ENCODE results near the gene DYNC2LI1. TPM values are rescaled to one million over a fixed set of nuclear protein-coding genes. Genes with fewer than 3 reads are reported as not detected.

Gene DYNC2LI1
- total and polyA plus RNA-seq, 2 donors (not counting 1 experiment from before 2014, with no cell fraction given): 3.8 to 11.4 TPM

DNA sequence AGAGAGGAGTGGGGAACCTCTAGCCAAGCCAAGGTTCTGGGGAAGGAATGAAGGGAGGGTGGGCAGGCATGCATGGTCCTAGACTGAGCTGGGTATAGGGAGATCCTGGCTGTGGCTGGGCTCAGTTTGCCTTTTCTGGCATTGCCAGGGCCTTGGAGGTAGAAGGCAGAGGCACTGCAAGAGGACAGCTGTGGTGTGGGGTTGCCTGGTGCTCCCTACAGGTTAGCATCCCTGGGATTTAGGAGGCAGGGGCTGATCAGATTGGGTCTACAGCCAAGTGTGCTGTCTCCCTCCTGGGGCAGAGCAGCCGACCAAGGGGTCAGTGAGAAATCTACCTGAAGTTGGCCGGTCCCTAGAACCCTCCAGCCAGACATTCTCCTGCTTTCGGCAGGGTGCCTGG is 80.8 kb downstream of the DYNC2LI1 start:
- Mint-ChIP-seq H3K27ac (no peak overlapping the region), H3K9me3 (ENCODE audit: insufficient read depth) (no peaks in the 10 kb centered on the region), H3K4me3 (no peak overlapping the region), H3K4me1 (no peaks in the 10 kb centered on the region), H3K27me3 (peaks cover 34% of the 10 kb centered on the region)
- 75% methylated on average over 1 of the region's 3 CpGs for WGBS (ENCODE audit: insufficient coverage)
- peaks cover 0 to 13% (median 2%) of the 10 kb centered on the region in 4 experiments for H3K27me3 ChIP-seq (replicated peaks in 1 of 4; ENCODE audit: control extremely low read depth in 1 of 4, control insufficient read depth in 3 of 4, insufficient read depth in 4 of 4, low read length in 3 of 4)
- ATAC-seq (ENCODE audit: low read depth): no peak
- no peak overlapping the region for H3K4me2 ChIP-seq (replicated peaks; ENCODE audit: low read depth, low read length, poor library complexity, severe bottlenecking)
- intact Hi-C loops (cut with micrococcal nuclease): no loop called here
- TF ChIP-seq, protein P1, sequence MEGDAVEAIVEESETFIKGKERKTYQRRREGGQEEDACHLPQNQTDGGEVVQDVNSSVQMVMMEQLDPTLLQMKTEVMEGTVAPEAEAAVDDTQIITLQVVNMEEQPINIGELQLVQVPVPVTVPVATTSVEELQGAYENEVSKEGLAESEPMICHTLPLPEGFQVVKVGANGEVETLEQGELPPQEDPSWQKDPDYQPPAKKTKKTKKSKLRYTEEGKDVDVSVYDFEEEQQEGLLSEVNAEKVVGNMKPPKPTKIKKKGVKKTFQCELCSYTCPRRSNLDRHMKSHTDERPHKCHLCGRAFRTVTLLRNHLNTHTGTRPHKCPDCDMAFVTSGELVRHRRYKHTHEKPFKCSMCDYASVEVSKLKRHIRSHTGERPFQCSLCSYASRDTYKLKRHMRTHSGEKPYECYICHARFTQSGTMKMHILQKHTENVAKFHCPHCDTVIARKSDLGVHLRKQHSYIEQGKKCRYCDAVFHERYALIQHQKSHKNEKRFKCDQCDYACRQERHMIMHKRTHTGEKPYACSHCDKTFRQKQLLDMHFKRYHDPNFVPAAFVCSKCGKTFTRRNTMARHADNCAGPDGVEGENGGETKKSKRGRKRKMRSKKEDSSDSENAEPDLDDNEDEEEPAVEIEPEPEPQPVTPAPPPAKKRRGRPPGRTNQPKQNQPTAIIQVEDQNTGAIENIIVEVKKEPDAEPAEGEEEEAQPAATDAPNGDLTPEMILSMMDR (IDR thresholded peaks at IDR 0.05): no peak
- H2AFZ ChIP-seq (ENCODE audit: insufficient read depth, low read depth, low read length, poor library complexity, severe bottlenecking): no peak overlapping the region
- no peaks in the 10 kb centered on the region for H3K4me1 ChIP-seq (ENCODE audit: control insufficient read depth in 2 of 2, insufficient read depth in 2 of 2, low read length in 2 of 2)
- no peak overlapping the region for H3K9ac ChIP-seq (ENCODE audit: low read length)
- no peaks in the 10 kb centered on the region for H3K79me2 ChIP-seq (ENCODE audit: control insufficient read depth, insufficient read depth, low read length)
- no peaks in the 10 kb centered on the region for H3K36me3 ChIP-seq (replicated peaks in 1 of 2; ENCODE audit: control extremely low read depth in 1 of 2, control insufficient read depth in 1 of 2, extremely low read depth in 1 of 2, insufficient read depth in 2 of 2, low read length in 1 of 2)
- H4K20me1 ChIP-seq (ENCODE audit: control insufficient read depth, insufficient read depth, low read length, poor library complexity, severe bottlenecking): no peaks in the 10 kb centered on the region
- no peaks in the 10 kb centered on the region for H3K9me3 ChIP-seq (ENCODE audit: control extremely low read depth in 1 of 3, control insufficient read depth in 2 of 3, insufficient read depth in 1 of 3, low read length in 2 of 3)
- H3K4me3 ChIP-seq (ENCODE audit: control extremely low read depth in 1 of 5, extremely low read depth in 1 of 5, insufficient read depth in 1 of 5, low read depth in 2 of 5, low read length in 4 of 5): no peak overlapping the region
- ChIA-PET CTCF (no interaction called here), POLR2A (no interaction called here)
- no peak overlapping the region for H3K27ac ChIP-seq (ENCODE audit: low read length in 2 of 2)
- no peak for DNase-seq

DNA sequence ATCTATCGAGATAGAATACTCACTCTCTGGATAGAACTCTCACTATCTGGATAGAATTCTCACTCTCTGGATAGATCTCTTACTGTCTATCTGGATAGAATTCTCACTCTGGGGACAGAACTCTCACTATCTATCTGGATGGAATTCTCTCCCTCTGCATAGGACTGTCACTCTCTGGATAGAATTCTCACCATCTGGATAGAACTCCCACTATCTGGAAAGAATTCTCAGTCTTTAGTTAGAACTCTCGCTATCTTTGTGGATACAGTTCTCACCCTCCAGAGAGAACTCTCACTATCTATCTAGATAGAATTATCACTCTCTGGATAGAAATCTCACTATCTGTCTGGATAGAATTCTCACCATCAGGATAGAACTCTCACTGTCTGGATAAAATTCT is 81.5 kb downstream of the DYNC2LI1 start:
- ChIA-PET CTCF (no interaction called here), POLR2A (no interaction called here)
- Histone ChIP-seq H2AFZ (ENCODE audit: insufficient read depth, low read depth, low read length, poor library complexity, severe bottlenecking) (no peak overlapping the region), H3K27me3 (replicated peaks in 1 of 4; ENCODE audit: control extremely low read depth in 1 of 4, control insufficient read depth in 3 of 4, insufficient read depth in 4 of 4, low read length in 3 of 4) (peaks cover 0 to 15% (median 2%) of the 10 kb centered on the region in 4 experiments), H3K9me3 (ENCODE audit: control extremely low read depth in 1 of 3, control insufficient read depth in 2 of 3, insufficient read depth in 1 of 3, low read length in 2 of 3) (peaks cover 0 to 1% (median 0%) of the 10 kb centered on the region in 3 donors), H3K4me3 (ENCODE audit: control extremely low read depth in 1 of 5, extremely low read depth in 1 of 5, insufficient read depth in 1 of 5, low read depth in 2 of 5, low read length in 4 of 5) (no peak overlapping the region), H3K9ac (ENCODE audit: low read length) (no peak overlapping the region), H3K27ac (ENCODE audit: low read length in 2 of 2) (no peak overlapping the region), H4K20me1 (ENCODE audit: control insufficient read depth, insufficient read depth, low read length, poor library complexity, severe bottlenecking) (no peaks in the 10 kb centered on the region), H3K4me2 (replicated peaks; ENCODE audit: low read depth, low read length, poor library complexity, severe bottlenecking) (no peak overlapping the region), H3K79me2 (ENCODE audit: control insufficient read depth, insufficient read depth, low read length) (no peaks in the 10 kb centered on the region), H3K4me1 (ENCODE audit: control insufficient read depth in 2 of 2, insufficient read depth in 2 of 2, low read length in 2 of 2) (no peaks in the 10 kb centered on the region), H3K36me3 (replicated peaks in 1 of 2; ENCODE audit: control extremely low read depth in 1 of 2, control insufficient read depth in 1 of 2, extremely low read depth in 1 of 2, insufficient read depth in 2 of 2, low read length in 1 of 2) (no peaks in the 10 kb centered on the region)
- intact Hi-C loops (cut with micrococcal nuclease): no loop called here
- no peaks in the 10 kb centered on the region for H3K9me3 Mint-ChIP-seq (ENCODE audit: insufficient read depth)
- H3K4me3 Mint-ChIP-seq: no peak overlapping the region
- H3K27ac Mint-ChIP-seq: no peak overlapping the region
- ATAC-seq (ENCODE audit: low read depth) (no peak), DNase-seq (no peak)
- no CpG with 5 or more reads among the region's 2 CpGs for WGBS (ENCODE audit: insufficient coverage)
- peaks cover 37% of the 10 kb centered on the region for H3K27me3 Mint-ChIP-seq
- TF ChIP-seq EZH2 (IDR thresholded peaks at IDR 0.05; ENCODE audit: borderline replicate concordance, insufficient read depth, low read depth, low read length, poor library complexity, severe bottlenecking): no peak
- TF ChIP-seq, protein P1 (IDR thresholded peaks at IDR 0.05): no peak
- H3K4me1 Mint-ChIP-seq: no peaks in the 10 kb centered on the region

Small RNA genes lying within 50 kb of the gene (small RNA-seq; reads per million reads assigned to genes)
- not detected for gene RN7SKP66 (ENCODE audit: insufficient read length, low read depth, low replicate concordance)

Other genes starting within 250 kb of the DYNC2LI1 start
- gene THADA, start 178.0 kb upstream of the DYNC2LI1 start, total RNA-seq: 48.5 and 53.7 TPM in 2 replicates
- gene THADA, start 178.0 kb upstream of the DYNC2LI1 start, polyA plus RNA-seq: 17.6 and 20.3 TPM in 2 replicates
- 0.17 and 0.58 TPM in 2 replicates for gene PLEKHH2, start 136.8 kb upstream of the DYNC2LI1 start, total RNA-seq
- gene PLEKHH2, start 136.8 kb upstream of the DYNC2LI1 start, polyA plus RNA-seq: 0.19 and 0.23 TPM in 2 replicates
- not detected in 2 replicates for gene C1GALT1C1L, start 97.6 kb upstream of the DYNC2LI1 start, total RNA-seq
- gene C1GALT1C1L, start 97.6 kb upstream of the DYNC2LI1 start, polyA plus RNA-seq: not detected in 2 replicates
- not detected in 2 replicates for gene ABCG5, start 64.8 kb downstream of the DYNC2LI1 start, total RNA-seq
- gene ABCG5, start 64.8 kb downstream of the DYNC2LI1 start, polyA plus RNA-seq: not detected in 2 replicates
- not detected in 2 replicates for gene ABCG8, start 64.9 kb downstream of the DYNC2LI1 start, total RNA-seq
- not detected in 2 replicates for gene ABCG8, start 64.9 kb downstream of the DYNC2LI1 start, polyA plus RNA-seq
- gene LRPPRC, start 221.9 kb downstream of the DYNC2LI1 start, total RNA-seq: 75.6 and 77.3 TPM in 2 replicates
- gene LRPPRC, start 221.9 kb downstream of the DYNC2LI1 start, polyA plus RNA-seq: 17.6 and 32.3 TPM in 2 replicates

All from B cell (primary cell).